SK-N-SH (cell line): ENCODE measurements around the gene DOC2A.

Experiments
- CTCF ChIP-seq: fragments of 200-600 bp; sonication (generic); IDR thresholded peaks from 2 replicates; pipeline ENCODE4 v1.6.1; 2017; ENCODE audit warnings: antibody characterized with exemption, mild to moderate bottlenecking, moderate library complexity
- EP300 ChIP-seq, 2 experiments: IDR thresholded peaks; 2 replicates each; pipeline versions ENCODE4 v1.4.0 to v1.6.1; 2012; ENCODE audit warnings: borderline replicate concordance in 1 of 2, low read depth in 1 of 2, low read length in 1 of 2
- EZH2phosphoT487 ChIP-seq: fragments of 200-600 bp; sonication (generic); IDR thresholded peaks from 2 replicates; pipeline ENCODE4 v1.6.1; 2017; ENCODE audit warnings: low read depth, mixed run types, mild to moderate bottlenecking, antibody characterized with exemption, moderate library complexity, borderline replicate concordance
- JUND ChIP-seq: IDR thresholded peaks from 2 replicates; pipeline ENCODE4 v1.4.0; 2012
- RCOR1 ChIP-seq: fragments of 150-350 bp; IDR thresholded peaks from 2 replicates; pipeline ENCODE4 v1.6.1; 2017; ENCODE audit warnings: antibody characterized with exemption, low read length

GRCh38 chr16:30046178-30046577, 35.4 kb upstream of the DOC2A start:
- no peak for TF ChIP-seq CTCF
- no peak for TF ChIP-seq RCOR1
- TF ChIP-seq EP300 (IDR thresholded peaks at IDR 0.05; ENCODE audit: borderline replicate concordance in 1 of 2, low read depth in 1 of 2, low read length in 1 of 2): no peak
- no peak for TF ChIP-seq EZH2phosphoT487
- TF ChIP-seq JUND: no peak
